IMR-90 (cell line): ENCODE data around the gene SLC5A10. TPM values are rescaled to one million over a fixed set of nuclear protein-coding genes. Genes with fewer than 3 reads are reported as not detected.

ENCODE experiments used
- ATAC-seq: fragments of 200-7000 bp; cut with Tn5 transposase; 2 replicates; pipeline ENCODE4 v1.9.1; 2020; ENCODE audit warnings: low read depth, mild to moderate bottlenecking, moderate library complexity
- BruUV-seq: library from RNA; stranded (reverse); fragments of 400-500 nt; replicated peaks from 2 replicates; lab custom pipeline; 2021; lab: Mats Ljungman, UMichigan
- CTCF ChIA-PET: fragments of 300-600 bp; formaldehyde crosslinking; extraction: SDS; loops from one replicate; lab custom pipeline; 2021; ENCODE audit warnings: antibody characterized with exemption; lab: Yijun Ruan, JAX
- POLR2A ChIA-PET: fragments of 300-600 bp; sonication (Branson Sonifier 250); formaldehyde crosslinking; loops from one replicate; lab custom pipeline; 2022; ENCODE audit warnings: antibody characterized with exemption; ENCODE audit not compliant: unreplicated experiment; lab: Charles Lee
- DNase-seq: peaks from one replicate; pipeline ENCODE4 v3.0.0; 2013
- H2AFZ ChIP-seq: replicated peaks from 2 replicates; pipeline ENCODE3; 2013; ENCODE audit warnings: low read length, mild to moderate bottlenecking; ENCODE audit not compliant: poor library complexity
- H2AK5ac ChIP-seq: 2 replicates; pipeline ENCODE4 v1.6.1; 2013; ENCODE audit warnings: low read depth, low read length, inconsistent platforms
- H2AK9ac ChIP-seq: replicated peaks from 2 replicates; pipeline ENCODE3; 2013; ENCODE audit warnings: mild to moderate bottlenecking, low read depth, low read length, moderate library complexity; ENCODE audit not compliant: poor library complexity
- H2BK120ac ChIP-seq: 2 replicates; pipeline ENCODE4 v1.6.1; 2013; ENCODE audit warnings: low read depth, low read length, inconsistent platforms
- H2BK15ac ChIP-seq: 3 replicates; pipeline ENCODE4 v1.6.1; 2013; ENCODE audit warnings: low read depth, low read length, inconsistent platforms
- H2BK20ac ChIP-seq: 2 replicates; pipeline ENCODE4 v1.6.1; 2013; ENCODE audit warnings: low read depth, mild to moderate bottlenecking, inconsistent platforms, low read length, moderate library complexity
- H2BK5ac ChIP-seq: 2 replicates; pipeline ENCODE4 v1.6.1; 2013; ENCODE audit warnings: mild to moderate bottlenecking, low read depth, low read length, inconsistent platforms; ENCODE audit not compliant: poor library complexity, severe bottlenecking
- H3K14ac ChIP-seq: replicated peaks from 2 replicates; pipeline ENCODE4 v1.6.1; 2013; ENCODE audit warnings: low read depth, low read length, inconsistent platforms
- H3K18ac ChIP-seq: 2 replicates; pipeline ENCODE4 v1.6.1; 2013; ENCODE audit warnings: low read depth, low read length, control low read depth
- H3K23ac ChIP-seq: 2 replicates; pipeline ENCODE4 v1.6.1; 2013; ENCODE audit warnings: low read depth, low read length, inconsistent platforms
- H3K27ac ChIP-seq: 2 replicates; pipeline ENCODE4 v1.5.1; 2013; ENCODE audit warnings: mild to moderate bottlenecking, control low read depth, low read length; ENCODE audit not compliant: insufficient read depth
- H3K27me3 ChIP-seq: 2 replicates; pipeline ENCODE4 v1.6.1; 2013; ENCODE audit warnings: low read length; ENCODE audit not compliant: control insufficient read depth, insufficient read depth
- H3K36me3 ChIP-seq: 2 replicates; pipeline ENCODE4 v1.6.1; 2013; ENCODE audit warnings: low read length, mixed read lengths; ENCODE audit not compliant: control insufficient read depth, insufficient read depth
- H3K4ac ChIP-seq: 2 replicates; pipeline ENCODE4 v1.6.1; 2013; ENCODE audit warnings: low read depth, low read length, inconsistent platforms
- H3K4me1 ChIP-seq: 2 replicates; pipeline ENCODE4 v1.6.1; 2013; ENCODE audit warnings: low read length, mixed read lengths; ENCODE audit not compliant: control insufficient read depth, insufficient read depth
- H3K4me2 ChIP-seq: 2 replicates; pipeline ENCODE4 v1.6.1; 2013; ENCODE audit warnings: low read depth, mild to moderate bottlenecking, control low read depth, low read length, moderate library complexity
- H3K4me3 ChIP-seq: 2 replicates; pipeline ENCODE4 v1.5.1; 2013; ENCODE audit warnings: low read depth, mild to moderate bottlenecking, control low read depth, low read length, moderate library complexity; ENCODE audit not compliant: insufficient read depth
- H3K56ac ChIP-seq: 2 replicates; pipeline ENCODE4 v1.6.1; 2013; ENCODE audit warnings: low read length, inconsistent platforms; ENCODE audit not compliant: insufficient read depth; ENCODE audit errors: extremely low read depth
- H3K79me1 ChIP-seq, 2 experiments: 2 replicates each; pipeline ENCODE4 v1.6.1; 2013; ENCODE audit warnings: low read length in 2 of 2, inconsistent platforms in 1 of 2, low read depth in 1 of 2
- H3K9ac ChIP-seq: 2 replicates; pipeline ENCODE4 v1.6.1; 2013; ENCODE audit warnings: low read depth, low read length, control low read depth
- H3K9me1 ChIP-seq: 2 replicates; pipeline ENCODE4 v1.6.1; 2013; ENCODE audit warnings: low read length, inconsistent platforms; ENCODE audit not compliant: insufficient read depth
- H3K9me3 ChIP-seq: 2 replicates; pipeline ENCODE4 v1.6.1; 2013; ENCODE audit warnings: low read length; ENCODE audit not compliant: control insufficient read depth, insufficient read depth
- H4K20me1 ChIP-seq: 2 replicates; pipeline ENCODE4 v1.6.1; 2013; ENCODE audit warnings: low read length, inconsistent platforms; ENCODE audit not compliant: insufficient read depth
- H4K5ac ChIP-seq: 2 replicates; pipeline ENCODE4 v1.6.1; 2013; ENCODE audit warnings: mild to moderate bottlenecking, low read depth, low read length, control low read depth
- H4K8ac ChIP-seq, 2 experiments: 2 replicates each; pipeline ENCODE4 v1.6.1; 2013; ENCODE audit warnings: low read depth in 2 of 2, low read length in 2 of 2, control low read depth in 1 of 2, inconsistent platforms in 1 of 2
- H4K91ac ChIP-seq: 2 replicates; pipeline ENCODE4 v1.6.1; 2013; ENCODE audit warnings: low read depth, low read length, inconsistent platforms; ENCODE audit not compliant: insufficient read depth
- POLR2A ChIP-seq: IDR thresholded peaks from 2 replicates; pipeline ENCODE4 v1.6.1; 2012; ENCODE audit warnings: mild to moderate bottlenecking, low read depth, low read length
- RCOR1 ChIP-seq: IDR thresholded peaks from 2 replicates; pipeline ENCODE4 v1.6.1; 2012; ENCODE audit warnings: mild to moderate bottlenecking, low read length, improper control_type of control experiment; ENCODE audit not compliant: insufficient replicate concordance
- WGBS, 2 experiments: methylation state at CpG; one replicate each; pipeline versions ENCODE4 v1.1.5 to v1.1.7; 2013; ENCODE audit warnings: missing lambda C conversion rate in 2 of 2; ENCODE audit not compliant: insufficient read length in 1 of 2; ENCODE audit errors: extremely low coverage in 2 of 2; 5-methylcytosine and 5-hydroxymethylcytosine counted together
- dilution Hi-C: fragments of 300-500 bp; cut with HindIII; formaldehyde crosslinking; loops from one replicate; pipeline ENCODE4 v1.14.3; 2018; ENCODE audit warnings: low sequenced_read_pairs; ENCODE audit not compliant: unreplicated experiment
- in situ Hi-C: fragments of 300-500 bp; cut with MboI; formaldehyde crosslinking; loops from 3 replicates; pipeline ENCODE4 v1.14.3; 2019; ENCODE audit warnings: low sequenced_read_pairs, inconsistent platforms, mixed read lengths
- intact Hi-C: fragments of 100-400 bp; cut with micrococcal nuclease; formaldehyde crosslinking; loops from 2 replicates; pipeline ENCODE4 v1.10.0; 2022
- polyA plus RNA-seq, 3 experiments: library from polyadenylated mRNA; depleted of rRNA; stranded (reverse); fragments of >200 nt; gene quantifications; 2 replicates each; pipeline ENCODE4 v1.2.3, GENCODE V29; 2012; ENCODE audit warnings: low replicate concordance in 1 of 3
- total RNA-seq: library from RNA; depleted of rRNA; stranded (reverse); fragments of >200 nt; gene quantifications from 2 replicates; pipeline ENCODE4 v1.2.3, GENCODE V29; 2012
- TF ChIP-seq, protein P1 (sequence below): fragments of 150-350 bp; IDR thresholded peaks from 2 replicates; pipeline ENCODE4 v1.6.1; 2016; ENCODE audit warnings: low read depth, mild to moderate bottlenecking, low read length, moderate library complexity, borderline replicate concordance
- TF ChIP-seq, protein P2 (sequence below): conservative IDR thresholded peaks from 2 replicates; pipeline ENCODE4 v1.5.1; 2012; ENCODE audit warnings: mild to moderate bottlenecking, low read depth, low read length, improper control_type of control experiment

SLC5A10 gene
- total and polyA plus RNA-seq, 2 of the 4 experiments (the other 2 are of a cell fraction): not detected

DNA sequence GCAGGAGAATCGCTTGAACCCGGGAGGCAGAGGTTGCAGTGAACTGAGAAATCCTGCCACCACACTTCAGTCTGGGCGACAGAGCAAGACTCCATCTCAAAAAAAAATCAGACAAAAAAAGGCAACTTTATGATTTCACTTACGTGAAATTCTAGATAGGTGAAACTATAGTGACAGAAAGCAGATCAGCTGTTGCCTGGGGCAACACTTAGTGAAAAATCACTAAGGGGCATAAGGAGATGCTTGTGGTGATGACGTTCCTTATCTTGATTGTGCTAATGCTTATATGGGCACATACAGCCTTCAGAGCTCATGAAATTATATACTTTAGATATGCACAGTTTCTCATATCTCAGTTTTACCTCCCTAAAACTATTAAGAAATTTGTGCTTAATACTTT lies 41.6 kb upstream of the SLC5A10 start:
- CTCF ChIA-PET: no interaction called here
- Histone ChIP-seq H3K18ac (no peak overlapping the region), H4K8ac (no peak overlapping the region), H2BK20ac (no peak overlapping the region), H4K20me1 (no peaks in the 10 kb centered on the region), H3K27me3 (no peaks in the 10 kb centered on the region), H3K27ac (no peak overlapping the region), H2BK15ac (no peak overlapping the region), H2AFZ (no peak overlapping the region), H3K9me3 (no peaks in the 10 kb centered on the region), H2AK9ac (no peak overlapping the region), H3K9ac (no peak overlapping the region), H3K23ac (no peak overlapping the region), H3K4ac (no peak overlapping the region), H3K36me3 (peaks cover 20% of the 10 kb centered on the region), H4K91ac (no peak overlapping the region), H2AK5ac (no peak overlapping the region), H3K4me1 (no peaks in the 10 kb centered on the region), H3K9me1 (peaks cover 3% of the 10 kb centered on the region; the same call in 1 of the 2 replicates), H3K56ac (no peak overlapping the region), H3K14ac (no peak overlapping the region), H2BK5ac (no peak overlapping the region), H3K4me3 (no peak overlapping the region), H3K79me1 (peaks cover 2 to 5% of the 10 kb centered on the region in 2 experiments; a peak in 1 of 4 replicates), H4K5ac (no peak overlapping the region), H2BK120ac (no peak overlapping the region), H3K4me2 (no peak overlapping the region)
- DNase-seq (no peak), ATAC-seq (no peak)
- POLR2A ChIA-PET: no interaction called here
- dilution Hi-C loops (no loop called here), in situ Hi-C loops (no loop called here), intact Hi-C loops (no loop called here)
- TF ChIP-seq POLR2A: no peak
- TF ChIP-seq, protein P1, sequence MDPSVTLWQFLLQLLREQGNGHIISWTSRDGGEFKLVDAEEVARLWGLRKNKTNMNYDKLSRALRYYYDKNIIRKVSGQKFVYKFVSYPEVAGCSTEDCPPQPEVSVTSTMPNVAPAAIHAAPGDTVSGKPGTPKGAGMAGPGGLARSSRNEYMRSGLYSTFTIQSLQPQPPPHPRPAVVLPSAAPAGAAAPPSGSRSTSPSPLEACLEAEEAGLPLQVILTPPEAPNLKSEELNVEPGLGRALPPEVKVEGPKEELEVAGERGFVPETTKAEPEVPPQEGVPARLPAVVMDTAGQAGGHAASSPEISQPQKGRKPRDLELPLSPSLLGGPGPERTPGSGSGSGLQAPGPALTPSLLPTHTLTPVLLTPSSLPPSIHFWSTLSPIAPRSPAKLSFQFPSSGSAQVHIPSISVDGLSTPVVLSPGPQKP: no peak
- no peak for TF ChIP-seq RCOR1
- TF ChIP-seq, protein P2, sequence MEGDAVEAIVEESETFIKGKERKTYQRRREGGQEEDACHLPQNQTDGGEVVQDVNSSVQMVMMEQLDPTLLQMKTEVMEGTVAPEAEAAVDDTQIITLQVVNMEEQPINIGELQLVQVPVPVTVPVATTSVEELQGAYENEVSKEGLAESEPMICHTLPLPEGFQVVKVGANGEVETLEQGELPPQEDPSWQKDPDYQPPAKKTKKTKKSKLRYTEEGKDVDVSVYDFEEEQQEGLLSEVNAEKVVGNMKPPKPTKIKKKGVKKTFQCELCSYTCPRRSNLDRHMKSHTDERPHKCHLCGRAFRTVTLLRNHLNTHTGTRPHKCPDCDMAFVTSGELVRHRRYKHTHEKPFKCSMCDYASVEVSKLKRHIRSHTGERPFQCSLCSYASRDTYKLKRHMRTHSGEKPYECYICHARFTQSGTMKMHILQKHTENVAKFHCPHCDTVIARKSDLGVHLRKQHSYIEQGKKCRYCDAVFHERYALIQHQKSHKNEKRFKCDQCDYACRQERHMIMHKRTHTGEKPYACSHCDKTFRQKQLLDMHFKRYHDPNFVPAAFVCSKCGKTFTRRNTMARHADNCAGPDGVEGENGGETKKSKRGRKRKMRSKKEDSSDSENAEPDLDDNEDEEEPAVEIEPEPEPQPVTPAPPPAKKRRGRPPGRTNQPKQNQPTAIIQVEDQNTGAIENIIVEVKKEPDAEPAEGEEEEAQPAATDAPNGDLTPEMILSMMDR: no peak
- no CpG with 5 or more reads among the region's 5 CpGs for whole genome bisulfite sequencing, 2 experiments
- no TSS peak for BruUV-seq
